HG03066 (cell line): ENCODE results near the gene CERS6.

Experiments
- ATAC-seq: cut with Tn5 transposase; IDR thresholded peaks from one replicate; pipeline ENCODE4 v1.9.1; 2021; ENCODE audit warnings: low read depth; ENCODE audit not compliant: unreplicated experiment

CERS6 gene

DNA sequence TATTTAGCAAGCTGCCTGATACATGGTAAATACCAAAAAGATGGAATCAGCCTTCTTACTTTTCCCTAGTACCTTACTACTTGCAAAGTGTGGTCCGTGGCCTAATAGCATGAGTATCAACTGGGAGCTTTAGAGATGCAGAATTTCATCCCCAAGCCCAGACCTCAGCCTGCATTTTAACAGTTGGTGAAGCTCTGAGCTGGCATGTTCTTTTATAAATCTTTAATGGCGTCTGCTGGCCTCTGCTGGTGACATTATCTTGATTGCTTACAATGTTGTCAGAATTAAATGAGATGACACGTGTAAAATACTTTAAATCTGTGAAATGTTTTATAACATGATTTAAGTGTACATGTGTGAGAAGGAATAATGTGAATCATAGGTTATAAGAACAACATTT, 231.2 kb downstream of the CERS6 start:
- no peak for ATAC-seq

DNA sequence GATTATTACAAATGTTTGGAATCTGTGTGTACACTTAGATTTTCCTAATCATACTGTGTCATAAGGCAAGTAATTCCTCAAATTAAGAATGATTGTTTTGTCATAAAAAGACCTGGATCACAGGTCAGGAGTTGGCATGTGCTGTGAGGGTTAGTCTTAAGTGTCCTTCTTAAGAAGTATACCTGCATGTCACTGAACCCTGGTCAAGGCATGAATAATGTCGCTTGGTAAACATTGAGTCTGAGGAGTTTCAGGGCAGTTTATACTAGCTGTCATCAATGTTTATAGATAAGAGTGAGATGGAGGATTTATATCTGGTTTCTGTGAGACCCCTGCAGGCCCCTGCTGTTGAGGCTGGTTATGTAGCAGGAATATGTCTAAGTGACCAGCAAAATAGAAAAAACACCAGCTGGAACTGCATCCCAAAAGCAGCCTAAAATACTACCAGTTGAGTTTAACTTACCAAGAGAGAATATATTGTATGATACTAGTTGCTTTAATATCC, 234.4 kb downstream of the CERS6 start:
- no peak for ATAC-seq

DNA sequence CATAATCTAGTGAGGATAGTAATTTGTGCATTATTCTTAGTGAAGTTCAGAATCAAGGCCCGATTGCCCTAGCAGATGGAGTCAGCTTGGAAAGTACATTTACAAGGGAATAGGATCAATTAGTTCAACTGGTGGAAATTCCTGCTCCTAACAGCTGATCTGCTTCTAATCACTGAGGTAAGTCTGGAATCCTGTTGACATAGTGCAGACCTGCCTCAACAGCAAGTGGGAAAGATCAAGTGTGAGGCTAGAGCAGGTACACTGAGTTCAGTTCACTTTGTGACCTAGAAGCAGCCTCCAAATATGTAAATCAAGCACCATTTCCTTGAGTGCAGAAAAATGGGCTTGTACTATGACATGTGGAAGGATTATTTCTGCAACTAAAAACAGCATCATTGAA, 235.1 kb downstream of the CERS6 start:
- no peak for ATAC-seq

DNA sequence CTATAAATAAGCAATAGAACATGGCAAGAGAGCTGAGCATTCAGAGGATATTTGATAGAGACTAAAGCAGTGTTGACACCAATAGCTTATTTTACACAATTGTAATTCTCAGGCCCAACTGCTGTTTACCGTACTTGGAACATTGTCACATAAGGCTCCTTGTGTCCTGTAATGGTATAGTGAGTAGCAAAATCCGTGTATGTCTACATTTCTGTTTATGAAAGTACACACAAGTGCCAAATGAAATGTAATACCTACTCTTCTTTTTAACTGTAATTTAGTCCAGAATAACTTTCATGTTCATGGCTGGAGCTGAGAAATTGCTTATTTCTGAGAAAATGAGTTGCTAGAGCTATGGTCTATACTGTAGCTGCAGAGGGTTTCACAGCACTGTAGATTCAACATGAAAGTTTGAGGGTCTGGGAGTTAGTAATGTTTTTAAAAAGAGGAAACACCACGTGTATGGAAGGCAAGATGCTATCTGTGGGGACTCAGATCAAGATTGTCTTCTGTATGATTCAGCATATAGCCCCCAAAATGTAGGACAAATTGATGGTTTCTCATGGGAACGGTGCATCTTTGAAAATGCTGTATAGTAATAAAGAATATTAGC, 236.2 kb downstream of the CERS6 start:
- ATAC-seq: no peak

DNA sequence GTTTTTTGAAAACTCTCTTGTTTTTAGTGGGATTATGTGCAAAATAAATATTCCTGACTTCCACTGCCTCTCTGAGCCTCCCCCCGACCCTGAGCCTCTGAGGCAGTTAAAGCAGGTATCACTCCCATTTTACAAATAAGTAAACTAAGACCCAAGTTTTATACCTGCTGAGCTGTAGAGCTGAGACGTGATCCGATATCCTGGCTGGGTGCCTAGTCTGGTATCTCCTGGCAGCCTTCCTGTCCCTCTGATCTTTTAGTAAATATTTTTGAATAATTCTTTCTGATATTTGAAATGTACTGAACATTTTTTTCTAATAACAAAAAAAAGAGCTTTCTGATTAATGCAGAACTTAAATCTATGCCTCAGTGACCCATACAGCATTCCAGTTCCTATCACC, 238.1 kb downstream of the CERS6 start:
- ATAC-seq: no peak

DNA sequence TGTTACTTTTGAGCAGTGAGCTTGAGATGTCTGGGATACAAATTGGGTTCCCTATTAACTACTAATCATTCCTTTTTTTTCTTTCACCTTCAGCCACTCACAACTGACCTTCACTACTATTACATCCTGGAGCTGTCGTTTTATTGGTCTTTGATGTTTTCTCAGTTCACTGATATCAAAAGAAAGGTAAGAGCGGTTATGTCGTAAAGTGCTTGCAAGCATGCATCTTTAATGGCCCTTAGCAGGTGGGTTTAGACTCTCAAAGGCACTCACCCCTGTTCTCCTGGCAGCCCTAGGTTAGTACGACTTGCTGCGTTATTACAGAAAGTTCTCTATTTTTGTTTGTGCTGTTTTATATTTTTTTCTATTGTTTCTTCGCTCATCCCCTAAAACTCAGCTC, 238.8 kb downstream of the CERS6 start:
- ATAC-seq: no peak

DNA sequence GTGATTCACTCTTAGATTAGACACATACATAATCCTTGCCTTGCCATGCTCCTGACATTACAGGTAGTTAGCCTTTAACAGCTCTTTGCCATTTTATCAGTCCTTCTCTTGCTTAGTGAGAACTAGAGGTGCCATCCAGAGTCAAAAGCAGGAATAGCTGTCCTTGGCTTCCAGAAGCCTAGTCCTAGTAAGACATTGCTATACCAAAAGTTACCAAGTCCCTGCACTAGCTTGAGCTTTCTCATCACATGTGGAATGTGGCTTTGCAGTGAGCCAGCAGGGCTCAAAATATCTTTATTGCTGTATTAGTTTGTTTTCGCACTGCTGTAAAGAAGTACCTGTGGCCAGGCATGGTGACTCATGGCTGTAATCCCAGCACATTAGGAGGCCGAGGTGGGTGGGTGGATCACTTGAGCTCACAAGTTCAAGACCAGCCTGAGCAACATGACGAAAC, 241.6 kb downstream of the CERS6 start:
- ATAC-seq: no peak

DNA sequence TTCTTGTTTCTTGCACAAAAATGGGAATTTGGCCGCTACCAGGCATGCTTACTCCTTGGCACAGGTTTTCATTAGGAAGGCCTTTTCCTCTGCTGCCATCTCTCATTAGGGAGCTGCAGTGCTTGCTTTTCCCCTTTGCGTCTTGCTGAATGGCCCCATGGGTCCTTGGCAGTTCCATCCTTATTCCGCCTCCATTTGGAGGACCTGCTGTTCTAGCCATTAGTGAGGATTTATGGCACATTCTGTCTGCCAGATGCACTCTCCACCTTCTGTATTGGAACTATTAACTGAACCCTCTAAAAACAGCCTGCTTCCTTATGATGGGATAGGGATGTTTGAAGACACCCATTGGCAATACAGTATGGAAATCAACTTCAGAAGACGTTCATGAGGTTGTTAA, 242.9 kb downstream of the CERS6 start:
- ATAC-seq: no peak

DNA sequence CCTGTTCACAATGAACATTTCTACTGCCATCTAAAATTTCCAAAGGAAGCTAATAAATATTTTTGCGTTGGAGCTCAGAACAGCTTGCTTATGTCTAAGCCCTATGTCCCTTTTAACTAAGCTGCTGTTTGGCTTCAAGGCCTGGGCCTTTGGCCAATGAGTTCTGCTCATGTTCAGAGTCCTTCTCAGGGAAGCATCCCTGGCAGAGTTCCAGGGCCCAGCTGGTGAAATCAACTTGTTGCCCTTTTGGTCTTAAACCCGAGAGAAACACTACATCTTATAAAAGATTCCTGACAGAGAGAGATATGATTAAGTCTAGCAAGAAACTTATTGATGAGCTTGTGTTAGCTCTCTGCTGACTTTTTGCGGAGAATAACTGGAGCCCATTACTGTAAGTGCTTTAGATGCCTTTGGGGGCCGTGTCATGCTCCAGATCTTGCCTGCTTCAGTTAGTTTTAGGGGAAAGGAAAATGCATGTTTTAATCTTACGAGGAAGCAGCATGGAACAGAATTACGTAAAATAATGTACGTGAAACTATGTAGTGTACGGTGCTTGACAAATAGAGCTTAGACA, 243.9 kb downstream of the CERS6 start:
- no peak for ATAC-seq

DNA sequence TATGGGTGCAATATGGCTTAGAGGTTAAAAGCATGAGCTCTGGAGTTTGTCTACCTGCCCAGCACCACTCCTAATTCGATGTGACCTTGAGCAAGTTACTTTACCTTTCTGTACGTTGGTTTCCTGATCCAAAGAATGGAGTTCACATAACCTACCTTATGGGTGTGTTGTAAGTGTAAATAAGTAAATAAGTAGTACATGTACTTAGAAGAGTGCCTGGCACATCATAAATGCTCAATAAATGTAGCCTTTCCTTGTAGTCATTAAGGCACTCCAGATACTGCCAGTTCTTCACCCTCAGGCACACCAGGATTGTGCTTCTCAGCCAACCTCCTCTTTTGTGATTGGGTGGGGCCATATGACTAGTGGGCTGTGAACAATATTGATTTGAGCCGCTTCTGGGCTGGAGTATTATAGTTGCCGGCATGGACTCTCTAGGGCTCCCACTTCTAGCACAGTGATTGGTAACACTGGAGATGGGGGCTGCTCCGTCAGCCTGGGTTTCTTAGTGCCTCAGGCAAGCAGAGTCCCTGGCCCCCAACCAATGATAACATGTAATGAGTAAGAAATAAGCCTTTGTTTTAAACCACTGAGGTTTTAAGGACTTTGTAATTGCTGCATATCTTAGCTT, 244.7 kb downstream of the CERS6 start:
- no peak for ATAC-seq

DNA sequence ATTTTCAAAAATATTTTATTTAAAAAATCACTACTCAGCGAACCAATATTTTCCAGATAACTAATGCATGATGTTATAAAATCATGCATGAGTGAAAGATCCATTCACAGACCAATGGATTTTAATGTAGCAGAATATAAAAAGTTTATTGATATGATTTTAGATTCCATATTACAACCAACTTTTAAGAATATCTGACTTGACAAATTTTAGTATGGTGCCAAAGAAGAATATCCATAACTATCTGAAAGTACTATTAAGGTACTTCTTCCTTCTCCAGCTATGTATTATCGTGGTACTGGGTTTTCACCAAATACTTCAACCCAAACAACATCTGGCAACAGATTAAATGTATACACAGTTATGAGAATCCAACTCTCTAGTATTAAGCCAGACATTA, 246.5 kb downstream of the CERS6 start:
- ATAC-seq: no peak

DNA sequence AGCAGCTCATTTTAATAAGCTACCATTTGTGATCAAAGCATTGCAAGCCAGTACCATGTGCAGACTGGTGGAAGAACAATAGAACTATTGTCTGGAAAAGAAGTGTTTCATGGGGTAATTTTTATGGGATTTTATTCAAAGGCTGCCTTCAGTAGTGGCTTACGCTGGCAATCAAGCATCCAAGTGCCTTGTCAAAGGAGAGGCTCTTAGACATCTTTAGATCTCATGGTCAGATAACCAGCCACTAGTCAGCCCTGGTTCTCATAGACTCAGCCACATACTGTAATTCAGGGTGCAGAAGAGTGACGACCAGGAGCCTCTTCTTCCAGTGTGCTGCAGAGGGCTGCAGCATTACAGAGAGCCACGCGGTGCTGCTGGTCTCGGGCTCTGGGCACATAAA, 247.9 kb downstream of the CERS6 start:
- no peak for ATAC-seq

DNA sequence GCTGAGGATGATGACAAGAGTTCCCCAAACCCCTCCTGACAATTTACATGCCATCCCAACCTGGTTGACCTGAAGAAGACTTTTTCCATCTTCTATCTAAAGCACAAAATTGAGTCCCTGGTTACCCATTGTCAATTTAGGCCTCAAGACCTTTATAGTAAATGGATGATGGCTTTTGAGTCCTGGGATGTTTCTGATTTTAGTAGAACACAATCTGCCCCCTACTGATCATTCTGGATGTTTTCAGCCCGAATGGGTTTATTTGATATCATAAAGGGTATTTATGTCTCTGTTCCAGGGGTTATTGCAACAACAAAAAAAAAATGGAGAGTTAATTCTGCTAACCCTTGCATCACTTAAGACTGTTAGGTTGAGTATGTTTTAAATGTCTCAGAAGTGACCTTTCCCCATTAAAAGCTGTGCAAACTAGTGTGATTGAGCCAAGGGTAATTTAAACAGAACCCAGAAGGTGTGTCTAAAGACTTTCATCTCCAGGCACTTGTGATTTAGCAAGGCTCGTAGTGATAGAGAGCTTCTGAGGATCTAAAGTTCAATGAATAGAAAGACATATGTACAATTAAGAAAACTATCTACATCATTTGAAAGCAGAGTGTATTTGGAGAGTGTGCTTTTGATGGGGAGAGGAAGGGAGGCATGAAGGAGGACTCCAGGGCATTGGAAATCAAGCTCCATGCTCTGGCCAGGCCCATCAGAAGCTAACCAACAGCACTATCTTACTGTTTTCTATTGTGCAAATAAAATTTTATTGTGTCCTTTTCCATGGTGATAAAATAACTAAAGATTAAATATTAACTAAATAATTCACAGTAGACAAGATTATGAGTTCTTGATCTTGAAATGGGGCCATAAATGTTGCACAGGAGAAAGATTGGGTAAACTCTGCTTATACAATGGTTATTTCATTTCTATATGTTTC, 249.7 kb downstream of the CERS6 start:
- no peak for ATAC-seq

DNA sequence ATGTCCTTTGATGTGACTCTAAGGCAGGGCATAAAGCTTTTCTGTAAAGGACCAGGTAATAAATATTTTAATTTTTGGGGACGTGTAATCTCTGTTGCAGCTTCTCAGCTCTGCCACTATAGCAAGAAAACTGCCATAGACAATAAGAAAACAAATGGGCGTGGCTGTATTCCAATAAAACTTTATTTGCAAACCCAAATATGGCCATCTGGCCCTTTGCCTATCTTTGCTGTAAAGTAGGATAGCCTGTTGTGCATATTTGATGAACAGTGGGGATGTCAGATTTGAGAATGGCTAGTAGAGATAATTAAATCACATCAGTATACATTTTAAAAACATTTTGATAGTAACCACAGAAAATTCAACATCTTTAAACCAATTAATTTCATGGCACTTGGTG, 250.7 kb downstream of the CERS6 start:
- ATAC-seq: no peak

DNA sequence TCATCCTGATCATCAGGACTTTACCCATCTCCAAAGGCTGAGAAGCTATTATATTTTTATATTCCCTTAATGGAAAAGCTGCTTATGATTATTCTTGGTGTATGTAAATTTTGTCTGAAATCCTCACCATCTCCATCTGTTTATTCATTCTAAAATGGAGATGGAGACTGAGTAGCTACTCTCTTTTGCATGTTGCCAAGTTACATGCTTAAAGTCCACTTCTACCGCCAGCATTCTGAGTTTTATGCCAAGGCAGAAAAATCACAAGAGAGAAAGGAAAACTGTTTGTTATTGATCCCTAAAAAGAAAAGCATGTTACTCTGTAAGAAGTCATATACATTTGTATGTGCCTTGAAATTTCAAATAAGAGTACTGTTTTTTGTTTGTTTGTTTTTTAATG, 252.0 kb downstream of the CERS6 start:
- ATAC-seq: no peak

DNA sequence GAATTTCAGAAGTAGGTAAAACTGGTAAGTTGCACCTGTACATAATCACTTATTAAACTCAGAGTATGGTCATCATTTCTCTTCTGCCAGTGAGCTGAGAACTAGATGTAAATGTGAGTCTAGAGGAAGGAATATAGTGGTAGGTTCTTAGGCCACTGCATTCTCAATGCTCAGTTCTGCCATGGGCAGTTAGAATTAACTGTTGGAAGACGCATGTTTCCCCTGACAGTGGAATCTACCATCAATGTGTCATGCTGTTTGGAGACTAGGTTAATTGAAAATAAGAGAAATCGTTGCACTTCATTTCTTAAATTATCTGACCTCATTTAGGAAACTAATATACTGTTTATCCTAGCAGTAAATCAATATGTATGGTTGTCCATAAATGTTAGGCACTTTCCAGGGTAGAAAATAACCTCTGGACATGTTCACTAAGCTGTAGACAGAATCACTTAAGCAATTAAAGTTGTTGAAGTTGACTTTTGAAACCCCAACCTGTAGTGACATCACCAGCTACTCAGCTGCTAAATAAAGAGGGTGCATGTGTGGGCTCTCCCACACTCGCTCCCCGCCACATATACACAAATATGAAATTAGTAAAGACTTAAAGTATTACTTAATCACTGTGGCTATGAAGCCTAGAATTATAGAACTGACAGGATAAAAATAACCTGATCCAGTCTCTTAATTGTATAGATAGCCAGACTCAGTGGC, 254.8 kb downstream of the CERS6 start:
- ATAC-seq: no peak

DNA sequence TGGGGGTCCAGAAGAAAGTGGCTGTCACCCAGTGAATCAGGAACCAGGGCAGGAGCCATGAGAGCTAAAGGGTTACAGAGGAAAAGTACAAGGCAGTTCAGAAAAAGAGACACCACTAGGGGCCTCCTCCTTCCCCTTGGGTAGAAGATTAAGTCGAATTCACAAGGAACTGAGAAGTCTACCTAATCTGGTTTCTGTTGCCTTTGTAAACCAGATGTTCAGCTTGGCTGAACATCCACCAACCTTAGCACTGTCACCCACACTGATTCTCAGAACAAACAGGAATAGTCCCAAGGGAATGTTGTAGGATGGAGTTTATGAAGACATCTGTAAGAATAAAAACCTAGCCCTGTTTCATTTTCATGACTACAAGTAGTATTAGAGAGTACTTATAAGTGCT, 256.0 kb downstream of the CERS6 start:
- ATAC-seq: peak; percentile 99

DNA sequence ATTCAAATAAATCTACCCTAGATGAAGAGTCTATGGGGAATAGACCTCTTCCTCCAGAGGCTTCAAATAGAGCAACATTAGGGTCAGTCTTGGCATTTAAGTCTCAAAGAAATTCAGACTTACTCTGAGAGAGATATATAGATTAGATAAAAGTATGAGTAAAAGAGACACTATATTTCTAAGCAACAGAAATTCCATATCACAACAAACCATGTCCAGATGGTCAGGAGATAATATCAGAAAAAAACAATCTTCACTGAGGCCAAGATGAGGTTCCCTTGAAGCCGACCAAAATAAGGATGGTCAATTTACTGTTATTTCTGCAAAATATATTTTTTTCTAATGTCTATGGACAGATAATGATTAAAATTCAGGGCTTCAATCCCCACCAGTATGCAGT, 257.3 kb downstream of the CERS6 start:
- no peak for ATAC-seq

DNA sequence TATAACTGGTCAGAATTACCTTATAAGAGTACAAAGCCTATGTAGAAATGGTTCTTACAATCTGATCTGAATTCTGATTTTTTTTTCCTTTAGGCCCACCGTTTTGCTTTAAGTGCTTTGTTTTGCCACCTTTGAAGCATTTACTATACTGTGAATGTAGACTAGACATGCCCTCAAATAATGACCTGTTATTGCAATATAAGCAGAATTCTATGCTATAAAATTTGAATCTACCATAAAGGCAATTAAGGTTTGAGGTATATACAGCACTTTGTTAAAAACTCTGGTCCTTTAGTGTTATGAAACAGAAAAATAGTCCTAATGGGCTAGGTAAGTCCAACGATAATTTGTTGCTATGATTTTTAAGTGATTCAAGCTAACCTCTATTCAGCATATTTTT, 259.8 kb downstream of the CERS6 start:
- ATAC-seq: no peak

DNA sequence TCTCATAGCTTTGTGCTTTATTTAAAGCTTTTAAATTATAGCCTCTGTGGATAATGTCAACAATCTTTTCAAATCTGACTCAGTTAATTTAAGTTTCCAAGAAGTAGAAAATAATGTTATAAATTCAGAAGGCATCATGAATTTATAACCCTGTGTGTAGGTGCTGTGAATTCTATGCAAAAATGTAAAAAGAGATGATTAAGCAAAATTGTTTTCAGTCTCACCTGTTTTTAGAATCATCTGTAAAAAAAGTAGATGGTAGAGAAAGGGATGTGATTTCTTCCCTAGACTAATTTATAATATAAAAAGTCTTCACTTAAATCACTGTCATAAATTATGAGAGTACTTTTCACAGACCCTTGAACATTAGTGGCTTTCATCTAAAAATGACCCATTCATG, 260.8 kb downstream of the CERS6 start:
- no peak for ATAC-seq
